ENCODE results near the gene CDH13. TPM values are rescaled to one million over a fixed set of nuclear protein-coding genes. Genes with fewer than 3 reads are reported as not detected.

The CDH13 gene
- polyA plus RNA-seq, 1 experiment = 113 TPM

DNA sequence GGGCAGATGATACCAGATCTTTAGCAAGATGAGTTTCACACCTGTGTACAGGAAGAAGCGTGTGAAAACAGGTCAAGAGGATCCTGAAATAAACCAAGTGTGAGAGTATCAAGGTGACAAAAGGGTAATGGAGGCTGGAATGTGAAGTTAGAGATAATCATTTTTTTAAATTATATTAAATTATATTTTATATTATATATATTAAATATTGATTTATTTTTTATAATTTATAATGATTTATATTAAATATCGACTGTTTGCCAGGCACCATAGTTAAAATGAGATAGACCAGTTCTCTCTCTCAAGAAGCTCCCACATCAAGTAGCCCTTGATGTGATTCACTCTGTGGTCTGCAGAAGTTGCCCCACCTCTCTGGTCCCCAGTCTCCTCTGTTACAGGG, 820.8 kb downstream of the CDH13 start:
- POLR2A ChIA-PET = no interaction called here
- Histone ChIP-seq H3K36me3 (ENCODE audit: control insufficient read depth, insufficient read depth, low read length) (no peaks in the 10 kb centered on the region), H3K4me3 (ENCODE audit: low read depth, low read length) (no peak overlapping the region), H3K27me3 (ENCODE audit: control insufficient read depth, insufficient read depth, low read length) (no peaks in the 10 kb centered on the region)
- TF ChIP-seq, protein P1, sequence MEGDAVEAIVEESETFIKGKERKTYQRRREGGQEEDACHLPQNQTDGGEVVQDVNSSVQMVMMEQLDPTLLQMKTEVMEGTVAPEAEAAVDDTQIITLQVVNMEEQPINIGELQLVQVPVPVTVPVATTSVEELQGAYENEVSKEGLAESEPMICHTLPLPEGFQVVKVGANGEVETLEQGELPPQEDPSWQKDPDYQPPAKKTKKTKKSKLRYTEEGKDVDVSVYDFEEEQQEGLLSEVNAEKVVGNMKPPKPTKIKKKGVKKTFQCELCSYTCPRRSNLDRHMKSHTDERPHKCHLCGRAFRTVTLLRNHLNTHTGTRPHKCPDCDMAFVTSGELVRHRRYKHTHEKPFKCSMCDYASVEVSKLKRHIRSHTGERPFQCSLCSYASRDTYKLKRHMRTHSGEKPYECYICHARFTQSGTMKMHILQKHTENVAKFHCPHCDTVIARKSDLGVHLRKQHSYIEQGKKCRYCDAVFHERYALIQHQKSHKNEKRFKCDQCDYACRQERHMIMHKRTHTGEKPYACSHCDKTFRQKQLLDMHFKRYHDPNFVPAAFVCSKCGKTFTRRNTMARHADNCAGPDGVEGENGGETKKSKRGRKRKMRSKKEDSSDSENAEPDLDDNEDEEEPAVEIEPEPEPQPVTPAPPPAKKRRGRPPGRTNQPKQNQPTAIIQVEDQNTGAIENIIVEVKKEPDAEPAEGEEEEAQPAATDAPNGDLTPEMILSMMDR (IDR thresholded peaks at IDR 0.05; ENCODE audit: insufficient read depth, low read depth, low read length) = no peak
- CTCF ChIA-PET = interaction anchor here (1.2 to 1.7 kb wide), 3 partner anchors 13 to 817 kb away, joined by 3 to 4 read pairs (median 3); no protein-coding TSS in a partner anchor
- no peak for DNase-seq (ENCODE audit: low read depth)

DNA sequence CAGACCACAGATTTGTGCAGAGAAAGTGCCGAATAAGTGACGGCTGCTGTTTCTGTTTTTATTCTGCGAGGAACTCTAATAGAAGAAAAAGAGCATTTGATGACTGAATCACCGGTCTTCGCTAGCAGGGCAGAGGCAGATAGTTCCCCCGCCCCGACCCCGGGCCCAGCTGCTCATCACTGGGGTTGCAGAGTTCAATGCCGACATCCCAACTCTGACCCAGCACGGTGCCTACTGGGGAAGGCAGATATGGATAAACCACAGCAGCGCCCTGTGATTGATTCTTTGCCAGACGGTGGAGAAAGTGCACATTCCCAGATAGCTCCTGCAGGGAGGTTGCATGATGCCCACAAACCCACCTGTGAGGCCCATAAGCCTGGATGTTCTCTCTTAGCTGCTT, 823.1 kb downstream of the CDH13 start:
- ChIA-PET CTCF (no interaction called here), POLR2A (no interaction called here)
- Histone ChIP-seq H3K4me3 (ENCODE audit: low read depth, low read length) (no peak overlapping the region), H3K27me3 (ENCODE audit: control insufficient read depth, insufficient read depth, low read length) (no peaks in the 10 kb centered on the region), H3K36me3 (ENCODE audit: control insufficient read depth, insufficient read depth, low read length) (no peaks in the 10 kb centered on the region)
- DNase-seq (ENCODE audit: low read depth) = no peak
- TF ChIP-seq, protein P1 (IDR thresholded peaks at IDR 0.05; ENCODE audit: insufficient read depth, low read depth, low read length) = no peak

DNA sequence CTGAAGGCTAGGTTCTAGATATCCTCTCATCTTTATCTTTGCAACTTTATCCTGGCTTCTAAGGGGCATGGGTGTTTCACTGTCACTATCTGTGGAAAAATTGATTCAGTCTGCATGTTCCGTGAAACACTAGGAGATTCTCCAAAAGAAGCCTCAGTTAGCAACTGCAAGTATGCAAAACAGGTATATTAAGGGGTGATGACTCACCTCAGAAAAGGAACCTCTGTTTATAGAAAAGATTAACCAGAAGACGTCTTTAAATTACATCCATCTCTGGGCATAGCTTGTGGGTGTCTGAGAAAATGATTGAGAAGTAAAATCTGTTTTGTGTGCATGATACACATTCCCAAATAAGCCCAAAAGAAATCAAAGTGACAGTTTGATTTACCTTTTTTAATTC, 827.2 kb downstream of the CDH13 start:
- ChIA-PET CTCF (no interaction called here), POLR2A (no interaction called here)
- H3K36me3 ChIP-seq (ENCODE audit: control insufficient read depth, insufficient read depth, low read length) = no peaks in the 10 kb centered on the region
- H3K27me3 ChIP-seq (ENCODE audit: control insufficient read depth, insufficient read depth, low read length) = no peaks in the 10 kb centered on the region
- no peak overlapping the region for H3K4me3 ChIP-seq (ENCODE audit: low read depth, low read length)
- no peak for DNase-seq (ENCODE audit: low read depth)
- TF ChIP-seq, protein P1 (IDR thresholded peaks at IDR 0.05; ENCODE audit: insufficient read depth, low read depth, low read length) = no peak

DNA sequence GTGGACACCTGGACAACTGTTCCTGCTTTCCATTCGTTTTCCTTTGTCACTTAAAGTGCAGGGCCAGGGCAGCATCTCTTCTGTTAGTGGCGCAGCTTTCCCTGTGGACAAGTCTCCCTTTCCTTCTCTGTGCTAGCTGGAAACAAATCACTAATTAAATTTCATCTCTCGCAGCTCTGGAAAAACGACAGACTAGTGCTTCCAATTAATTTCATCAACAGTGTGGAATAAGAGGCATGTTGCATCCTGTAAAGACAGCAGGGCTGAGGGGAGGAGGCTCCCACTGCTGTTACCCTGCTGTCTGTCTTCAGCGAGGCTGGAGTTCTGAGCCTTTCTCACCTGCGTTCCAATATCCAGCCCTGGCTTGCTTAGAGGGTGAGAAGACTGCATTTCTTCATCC, 828.9 kb downstream of the CDH13 start:
- TF ChIP-seq, protein P1 (IDR thresholded peaks at IDR 0.05; ENCODE audit: insufficient read depth, low read depth, low read length) = no peak
- CTCF ChIA-PET = interaction anchor here (1.0 kb wide), 1 partner anchor 13 kb away, joined by 3 read pairs; no protein-coding TSS in a partner anchor
- no peak for DNase-seq (ENCODE audit: low read depth)
- POLR2A ChIA-PET = no interaction called here
- H3K36me3 ChIP-seq (ENCODE audit: control insufficient read depth, insufficient read depth, low read length) = no peaks in the 10 kb centered on the region
- H3K4me3 ChIP-seq (ENCODE audit: low read depth, low read length) = no peak overlapping the region
- no peaks in the 10 kb centered on the region for H3K27me3 ChIP-seq (ENCODE audit: control insufficient read depth, insufficient read depth, low read length)

DNA sequence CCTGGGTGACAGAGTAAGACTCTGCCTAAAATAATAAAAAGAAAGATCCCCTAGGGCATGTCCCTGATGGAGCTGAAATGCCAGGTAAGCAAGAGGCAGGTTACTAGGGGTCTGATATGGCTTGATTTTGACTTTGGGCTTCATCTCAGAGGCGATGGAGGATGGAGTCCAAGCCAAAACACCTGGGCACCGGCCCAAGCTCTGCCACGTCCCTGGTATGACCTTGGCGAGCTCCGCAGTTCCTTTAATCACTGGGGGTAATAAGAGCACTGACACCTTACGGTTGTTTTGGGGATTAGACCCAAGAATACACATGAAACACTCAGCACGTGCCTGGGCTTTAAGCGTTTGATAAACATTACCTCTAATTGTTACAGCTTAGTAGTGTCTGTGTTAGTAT, 830.2 kb downstream of the CDH13 start:
- Histone ChIP-seq H3K27me3 (ENCODE audit: control insufficient read depth, insufficient read depth, low read length) (no peaks in the 10 kb centered on the region), H3K4me3 (ENCODE audit: low read depth, low read length) (no peak overlapping the region), H3K36me3 (ENCODE audit: control insufficient read depth, insufficient read depth, low read length) (no peaks in the 10 kb centered on the region)
- ChIA-PET CTCF (no interaction called here), POLR2A (no interaction called here)
- no peak for DNase-seq (ENCODE audit: low read depth)
- TF ChIP-seq, protein P1 (IDR thresholded peaks at IDR 0.05; ENCODE audit: insufficient read depth, low read depth, low read length) = no peak
